Kidney epithelial cell (primary cell): ENCODE data around the gene CCDC106. TPM values are rescaled to one million over a fixed set of nuclear protein-coding genes. Genes with fewer than 3 reads are reported as not detected.

Experiments used
- DNase-seq: peaks from one replicate; pipeline ENCODE4 v3.0.0-alpha.2; 2010; ENCODE audit warnings: low read depth
- H3K27me3 ChIP-seq: 2 replicates; pipeline ENCODE4 v1.6.0; 2011; ENCODE audit warnings: low read length; ENCODE audit not compliant: control insufficient read depth, insufficient read depth
- H3K36me3 ChIP-seq: 2 replicates; pipeline ENCODE4 v1.5.1; 2011; ENCODE audit warnings: low read length; ENCODE audit not compliant: control insufficient read depth, insufficient read depth
- H3K4me3 ChIP-seq: 2 replicates; pipeline ENCODE4 v1.5.1; 2011; ENCODE audit warnings: low read depth, mild to moderate bottlenecking, control low read depth, low read length
- total RNA-seq: library from RNA; depleted of rRNA; stranded (reverse); fragments of >200 nt; gene quantifications from 2 replicates; pipeline ENCODE4 v1.2.3, GENCODE V29; 2015
- TF ChIP-seq, protein P1 (sequence below): IDR thresholded peaks from 2 replicates; pipeline ENCODE4 v1.5.1; 2011; ENCODE audit warnings: mild to moderate bottlenecking, moderate library complexity, low read length, control low read depth, inconsistent platforms; ENCODE audit not compliant: insufficient read depth, poor library complexity, severe bottlenecking

CCDC106 gene
- total RNA-seq, 1 donor from 2014 or later, result 12.2 TPM

DNA sequence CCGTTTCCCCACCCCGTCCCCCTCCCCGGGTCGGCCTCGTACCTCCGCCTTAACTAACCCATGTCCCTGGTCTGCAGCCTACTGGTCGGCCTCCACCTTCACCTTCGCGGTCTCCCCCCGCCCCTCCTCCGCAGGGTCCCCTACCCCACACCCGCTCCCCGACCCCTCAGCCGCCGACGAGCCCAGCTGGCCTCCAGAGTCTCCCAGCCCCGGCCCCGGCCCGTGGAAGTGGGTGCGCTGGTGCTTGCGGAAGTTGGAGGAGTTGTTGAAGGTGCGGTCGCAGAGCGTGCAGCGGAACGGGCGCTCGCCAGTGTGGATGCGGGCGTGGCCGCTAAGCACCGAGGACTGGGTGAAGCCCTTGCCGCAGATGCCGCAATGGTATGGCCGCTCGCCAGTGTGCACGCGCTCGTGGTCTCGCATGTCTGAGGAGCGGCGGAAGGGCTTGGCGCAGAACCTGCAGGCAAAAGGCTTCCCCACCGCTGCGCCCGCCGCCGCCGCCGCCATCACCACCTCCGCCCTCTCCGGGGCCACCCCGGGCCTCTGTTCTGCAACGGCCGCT, 26.3 kb upstream of the CCDC106 start:
- Histone ChIP-seq H3K36me3 (peaks cover 1% of the 10 kb centered on the region), H3K4me3 (no peak overlapping the region), H3K27me3 (no peaks in the 10 kb centered on the region)
- DNase-seq, result no peak
- TF ChIP-seq, protein P1, sequence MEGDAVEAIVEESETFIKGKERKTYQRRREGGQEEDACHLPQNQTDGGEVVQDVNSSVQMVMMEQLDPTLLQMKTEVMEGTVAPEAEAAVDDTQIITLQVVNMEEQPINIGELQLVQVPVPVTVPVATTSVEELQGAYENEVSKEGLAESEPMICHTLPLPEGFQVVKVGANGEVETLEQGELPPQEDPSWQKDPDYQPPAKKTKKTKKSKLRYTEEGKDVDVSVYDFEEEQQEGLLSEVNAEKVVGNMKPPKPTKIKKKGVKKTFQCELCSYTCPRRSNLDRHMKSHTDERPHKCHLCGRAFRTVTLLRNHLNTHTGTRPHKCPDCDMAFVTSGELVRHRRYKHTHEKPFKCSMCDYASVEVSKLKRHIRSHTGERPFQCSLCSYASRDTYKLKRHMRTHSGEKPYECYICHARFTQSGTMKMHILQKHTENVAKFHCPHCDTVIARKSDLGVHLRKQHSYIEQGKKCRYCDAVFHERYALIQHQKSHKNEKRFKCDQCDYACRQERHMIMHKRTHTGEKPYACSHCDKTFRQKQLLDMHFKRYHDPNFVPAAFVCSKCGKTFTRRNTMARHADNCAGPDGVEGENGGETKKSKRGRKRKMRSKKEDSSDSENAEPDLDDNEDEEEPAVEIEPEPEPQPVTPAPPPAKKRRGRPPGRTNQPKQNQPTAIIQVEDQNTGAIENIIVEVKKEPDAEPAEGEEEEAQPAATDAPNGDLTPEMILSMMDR, result no peak

DNA sequence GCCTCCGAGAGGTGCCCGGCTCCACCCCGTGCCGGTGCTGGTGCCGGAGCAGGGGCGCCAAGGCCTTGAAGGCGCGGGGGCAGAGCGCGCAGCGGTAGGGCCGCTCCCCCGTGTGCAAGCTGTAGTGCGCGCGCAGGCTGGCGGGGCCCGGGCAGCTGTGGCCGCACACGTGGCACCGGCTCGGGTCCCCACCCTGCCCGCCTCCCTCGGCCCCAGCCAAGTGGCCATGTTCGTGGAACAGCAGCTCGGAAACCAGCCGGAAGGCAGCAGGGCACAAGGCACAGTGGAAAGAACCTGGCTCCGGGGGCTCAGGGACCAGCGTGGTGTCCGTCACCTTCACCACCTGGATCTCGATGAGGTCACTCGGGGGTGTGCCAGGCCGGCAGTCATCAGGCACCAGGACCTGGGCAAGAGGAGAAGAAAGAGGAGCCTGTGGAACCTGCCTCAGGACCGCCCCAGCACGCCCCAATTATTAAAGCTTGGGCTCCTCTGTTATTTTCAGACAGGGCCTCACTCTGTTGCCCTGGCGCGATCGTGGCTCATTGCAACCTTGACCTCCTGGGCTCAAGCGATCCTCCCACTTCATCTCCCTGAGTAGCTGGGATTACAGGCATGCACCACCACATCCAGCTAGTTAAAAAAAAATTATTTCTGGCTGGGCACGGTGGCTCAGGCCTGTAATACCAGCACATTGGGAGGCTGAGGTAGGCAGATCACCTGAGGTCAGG, 25.6 kb upstream of the CCDC106 start:
- Histone ChIP-seq H3K36me3 (peaks cover 1% of the 10 kb centered on the region), H3K4me3 (no peak overlapping the region), H3K27me3 (no peaks in the 10 kb centered on the region)
- DNase-seq, result no peak
- TF ChIP-seq, protein P1, result no peak

DNA sequence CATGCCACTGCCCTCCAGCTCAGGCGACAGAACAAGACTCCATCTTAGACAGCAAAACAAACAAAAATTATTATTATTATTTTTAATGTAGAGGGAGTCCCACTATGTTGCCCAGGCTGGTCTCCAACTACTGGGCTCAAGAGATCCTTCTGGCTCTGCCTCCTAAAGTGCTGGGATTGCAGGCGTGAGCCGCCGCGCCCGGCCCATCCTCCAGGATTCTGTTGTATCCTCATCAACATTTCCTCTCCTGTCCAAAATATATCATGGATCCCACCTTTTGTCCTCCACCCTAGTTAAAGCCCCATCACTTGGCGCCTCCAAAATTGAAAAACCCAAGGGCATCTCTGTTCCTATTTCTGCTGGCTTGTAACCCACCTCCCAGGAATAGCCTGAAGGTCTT, 24.9 kb upstream of the CCDC106 start:
- TF ChIP-seq, protein P1, result no peak

DNA sequence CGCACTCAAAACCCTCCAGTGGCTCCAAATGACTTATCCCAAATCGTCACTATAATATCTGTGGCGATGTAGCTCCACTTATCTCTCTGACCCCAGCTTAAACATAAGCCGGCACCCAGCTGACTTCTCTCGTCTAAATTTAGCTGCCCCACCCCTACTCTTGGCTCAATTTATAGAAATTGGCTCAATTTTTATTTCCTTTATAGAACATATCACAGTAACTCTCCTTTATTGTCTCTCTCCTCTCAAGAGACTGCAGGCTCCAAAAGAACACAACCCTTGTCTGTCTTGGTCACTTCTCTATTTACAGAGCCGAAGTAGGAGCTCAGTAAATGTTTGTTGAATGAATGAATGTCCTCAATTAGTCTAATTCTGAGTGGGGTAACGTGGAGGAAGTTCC, 24.5 kb upstream of the CCDC106 start:
- peak overlapping the region; percentile 86 for H3K4me3 ChIP-seq
- H3K36me3 ChIP-seq, result no peaks in the 10 kb centered on the region
- no peaks in the 10 kb centered on the region for H3K27me3 ChIP-seq
- DNase-seq, result no peak
- TF ChIP-seq, protein P1, result no peak

More for the DNA sequence above, 24.9 kb upstream of the CCDC106 start:
- Histone ChIP-seq H3K36me3 (no peaks in the 10 kb centered on the region), H3K4me3 (no peak overlapping the region), H3K27me3 (no peaks in the 10 kb centered on the region)
- DNase-seq, result no peak

DNA sequence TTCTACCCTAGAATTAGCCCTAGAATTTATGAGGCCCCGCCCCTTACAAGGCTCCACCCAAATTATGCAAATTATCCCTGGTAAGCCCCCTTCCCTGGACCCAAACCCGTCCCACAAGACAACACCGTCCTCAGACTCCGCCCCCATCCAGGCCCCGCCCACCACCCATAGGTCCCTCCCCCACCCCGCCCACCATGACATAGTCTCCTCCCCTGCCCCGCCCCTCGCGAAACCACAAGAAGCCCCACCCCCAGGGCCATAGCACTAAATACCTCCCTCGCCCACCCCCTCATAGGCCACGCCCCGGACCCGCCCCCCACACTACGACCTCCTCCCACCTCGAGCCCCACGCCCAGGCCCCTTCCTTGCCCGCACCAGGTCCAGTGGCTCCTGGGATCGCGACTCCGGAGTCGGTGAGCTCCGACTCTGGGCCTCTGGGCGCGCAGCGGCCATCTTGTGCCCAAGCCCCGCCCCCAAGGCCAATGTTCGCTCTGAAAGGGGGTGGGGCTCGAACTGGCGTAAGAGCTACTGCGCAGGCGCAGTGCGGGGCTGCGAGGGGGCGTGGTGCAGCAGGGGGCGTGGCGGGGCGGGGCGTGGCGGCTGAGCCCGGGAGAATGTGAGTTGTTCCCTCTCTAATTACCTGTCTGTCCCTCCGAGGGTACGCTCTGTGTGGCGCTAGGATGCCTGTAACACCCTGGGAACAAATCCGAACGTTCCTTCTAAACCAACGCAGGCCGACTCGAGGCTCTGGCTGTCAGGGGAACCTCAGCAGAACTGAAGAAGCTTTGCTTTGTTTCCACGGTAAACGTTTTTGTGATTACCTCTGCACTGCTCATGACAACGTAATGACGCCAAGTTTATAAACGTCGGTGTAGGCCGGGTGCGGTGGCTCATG, 23.7 kb upstream of the CCDC106 start, which contains the start of gene ZNF784:
ZNF784 (minus strand) TSS at position 458 of the 895 bp plus-strand sequence; CDS start at position 453, 5 bp downstream.
- DNase-seq, result no peak
- Histone ChIP-seq H3K36me3 (no peaks in the 10 kb centered on the region), H3K4me3 (peak within 1 kb of the TSS; percentile 86), H3K27me3 (no peaks in the 10 kb centered on the region)
- TF ChIP-seq, protein P1, result no peak
